HUES48 (cell line): ENCODE measurements around the gene FKBP5.
"Not testable (repeated sequence)": the region's sequence is repeated elsewhere in the genome, so short reads cannot be mapped to it uniquely, and the experiment has no call there.

Experiments
- H3K27ac ChIP-seq: one replicate; pipeline ENCODE4 v1.7.0; 2013; ENCODE audit warnings: low read depth, low read length, inconsistent platforms
- H3K27me3 ChIP-seq: 2 replicates; pipeline ENCODE4 v1.6.1; 2013; ENCODE audit warnings: mild to moderate bottlenecking, low read length; ENCODE audit not compliant: control insufficient read depth, insufficient read depth
- H3K36me3 ChIP-seq: 2 replicates; pipeline ENCODE4 v1.6.1; 2013; ENCODE audit warnings: low read length; ENCODE audit not compliant: control insufficient read depth, insufficient read depth
- H3K4me1 ChIP-seq: 2 replicates; pipeline ENCODE4 v1.6.1; 2013; ENCODE audit warnings: mild to moderate bottlenecking, low read length; ENCODE audit not compliant: control insufficient read depth, insufficient read depth
- H3K4me3 ChIP-seq: 2 replicates; pipeline ENCODE4 v1.5.1; 2013; ENCODE audit warnings: mild to moderate bottlenecking, low read depth, low read length
- H3K9ac ChIP-seq: 2 replicates; pipeline ENCODE4 v1.6.1; 2013; ENCODE audit warnings: mild to moderate bottlenecking, low read depth, low read length, moderate library complexity
- H3K9me3 ChIP-seq: 2 replicates; pipeline ENCODE4 v1.6.1; 2013; ENCODE audit warnings: low read length; ENCODE audit not compliant: control insufficient read depth, insufficient read depth

FKBP5 gene

DNA sequence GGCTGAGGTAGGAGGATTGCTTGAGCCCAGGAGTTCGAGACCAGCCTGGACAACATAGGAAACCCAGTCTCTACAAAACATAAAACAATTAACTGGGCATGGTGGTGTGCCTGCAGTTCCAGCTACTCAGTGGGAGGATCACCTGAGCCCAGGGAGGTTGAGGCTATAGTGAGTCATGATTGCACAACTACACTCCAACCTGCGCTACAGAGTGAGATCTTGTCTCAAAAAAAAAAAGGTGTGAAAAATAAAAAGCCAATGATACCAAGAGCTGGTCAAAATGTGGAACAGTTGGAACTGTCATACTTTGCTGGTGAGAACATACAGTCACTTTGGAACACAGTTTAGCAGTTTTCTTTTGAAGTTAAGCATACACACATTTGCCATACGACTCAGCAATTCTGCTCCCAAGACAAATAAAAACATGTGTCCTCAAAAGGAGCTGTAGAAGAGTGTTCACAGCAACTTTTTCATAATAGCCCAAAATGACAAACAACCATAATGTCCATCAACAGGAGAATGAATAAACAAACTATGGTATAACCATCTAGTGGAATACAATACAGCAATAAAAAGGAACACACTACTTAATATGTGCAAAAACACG is 21.6 kb upstream of the FKBP5 start:
- no peaks in the 10 kb centered on the region for H3K27me3 ChIP-seq
- H3K9me3 ChIP-seq: no peaks in the 10 kb centered on the region
- no peak overlapping the region for H3K9ac ChIP-seq
- no peak overlapping the region for H3K27ac ChIP-seq
- no peaks in the 10 kb centered on the region for H3K4me1 ChIP-seq
- no peak overlapping the region for H3K4me3 ChIP-seq
- no peaks in the 10 kb centered on the region for H3K36me3 ChIP-seq

DNA sequence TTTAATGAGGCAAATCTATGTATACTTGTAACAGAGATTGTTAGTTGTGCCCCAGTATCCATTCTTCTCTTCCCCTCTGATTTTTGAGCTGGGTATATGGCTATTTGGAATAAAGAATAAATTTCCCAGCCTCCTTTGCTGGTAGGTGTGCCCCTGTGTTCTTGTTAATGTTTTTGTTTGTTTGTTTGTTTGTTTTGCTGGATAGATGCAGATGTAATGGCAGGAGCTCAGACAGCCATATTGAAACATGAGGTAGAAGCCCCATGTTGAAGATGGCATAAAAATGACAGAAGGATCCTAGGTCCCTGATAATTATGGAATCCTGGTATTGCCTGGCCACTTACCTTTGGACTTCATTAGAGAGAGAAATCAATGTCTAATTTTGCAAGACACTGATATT is 19.9 kb upstream of the FKBP5 start:
- no peak overlapping the region for H3K4me3 ChIP-seq
- no peaks in the 10 kb centered on the region for H3K4me1 ChIP-seq
- H3K9me3 ChIP-seq: no peaks in the 10 kb centered on the region; the same call in 1 of the 2 replicates
- H3K27me3 ChIP-seq: no peaks in the 10 kb centered on the region
- H3K36me3 ChIP-seq: no peaks in the 10 kb centered on the region
- no peak overlapping the region for H3K9ac ChIP-seq
- no peak overlapping the region for H3K27ac ChIP-seq

DNA sequence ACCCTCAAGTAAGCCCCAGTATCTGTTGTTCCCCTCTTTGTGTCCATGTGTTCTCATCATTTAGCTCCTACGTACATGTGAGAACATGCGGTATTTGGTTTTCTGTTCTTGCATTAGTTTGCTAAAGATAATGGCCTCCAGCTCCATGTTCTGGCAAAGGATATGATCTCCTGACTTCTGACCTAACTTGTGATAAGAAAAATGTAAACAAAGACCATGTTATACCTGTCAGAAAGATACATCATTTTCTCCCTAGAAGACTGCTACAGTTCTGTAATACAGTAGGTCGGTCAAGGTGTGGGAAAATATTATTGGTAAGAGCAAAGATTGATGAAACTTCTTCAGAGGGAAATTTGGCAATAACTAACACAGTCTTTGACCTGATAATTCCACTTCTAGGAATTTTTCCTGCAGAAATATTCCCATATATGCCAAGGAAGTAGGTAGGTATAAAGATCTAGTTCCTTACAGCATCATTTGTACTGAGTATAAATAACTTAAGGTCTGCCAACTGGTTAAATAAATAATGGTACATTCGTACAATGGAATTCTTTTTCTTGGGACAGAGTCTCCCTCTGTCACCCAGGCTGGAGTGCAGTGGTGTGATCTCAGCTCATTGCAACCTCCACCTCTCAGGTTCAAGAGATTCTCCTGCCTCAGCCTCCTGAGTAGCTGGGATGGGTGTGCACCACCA is 19.1 kb upstream of the FKBP5 start:
- no peak overlapping the region for H3K9ac ChIP-seq
- no peaks in the 10 kb centered on the region for H3K27me3 ChIP-seq
- no peaks in the 10 kb centered on the region for H3K36me3 ChIP-seq
- H3K9me3 ChIP-seq: no peaks in the 10 kb centered on the region; the same call in 1 of the 2 replicates
- H3K27ac ChIP-seq: no peak overlapping the region
- H3K4me1 ChIP-seq: no peaks in the 10 kb centered on the region
- no peak overlapping the region for H3K4me3 ChIP-seq

DNA sequence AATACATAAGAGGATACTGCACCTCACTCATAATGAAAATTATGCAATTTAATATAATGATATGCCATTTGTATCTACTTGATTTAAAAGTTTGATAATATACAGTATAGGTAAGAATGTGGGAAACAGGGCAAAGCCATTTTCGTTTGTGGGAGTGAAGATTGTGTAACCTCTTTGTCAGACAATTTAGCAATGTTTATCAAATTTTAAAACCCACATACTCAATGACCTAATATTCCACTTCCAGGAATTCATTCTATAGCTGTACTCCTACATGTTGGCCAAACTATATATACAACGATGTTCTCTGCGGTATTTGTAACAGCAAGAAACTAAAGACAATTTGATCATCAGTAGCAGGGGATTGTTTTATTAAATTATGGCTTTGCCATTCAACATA is 17.8 kb upstream of the FKBP5 start:
- Histone ChIP-seq H3K27ac (no peak overlapping the region), H3K4me1 (no peaks in the 10 kb centered on the region), H3K4me3 (no peak overlapping the region), H3K9ac (no peak overlapping the region), H3K27me3 (no peaks in the 10 kb centered on the region), H3K36me3 (no peaks in the 10 kb centered on the region), H3K9me3 (no peaks in the 10 kb centered on the region; the same call in 1 of the 2 replicates)

DNA sequence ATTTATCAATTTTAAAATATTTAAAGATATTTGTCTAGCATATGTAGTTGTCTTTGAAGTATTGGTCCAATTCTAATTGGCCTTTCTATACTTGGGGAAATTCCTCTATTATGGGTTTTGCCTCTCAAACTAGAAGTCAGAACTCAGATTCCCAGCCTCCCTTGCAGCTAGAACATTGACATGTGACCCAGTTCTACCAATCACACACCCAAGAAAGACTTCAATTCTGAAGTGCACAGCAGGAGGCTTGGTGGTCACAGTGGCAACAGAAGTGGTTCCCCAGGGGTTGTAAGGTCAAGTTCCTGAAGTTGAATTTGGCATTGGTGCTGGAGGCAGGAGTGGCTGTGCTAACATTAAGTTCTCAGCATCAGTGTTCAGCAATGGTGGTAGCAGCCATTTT is 14.8 kb upstream of the FKBP5 start:
- H3K27me3 ChIP-seq: no peaks in the 10 kb centered on the region
- H3K4me1 ChIP-seq: no peaks in the 10 kb centered on the region
- no peak overlapping the region for H3K4me3 ChIP-seq
- H3K27ac ChIP-seq: no peak overlapping the region
- H3K36me3 ChIP-seq: no peaks in the 10 kb centered on the region
- no peaks in the 10 kb centered on the region; the same call in 1 of the 2 replicates for H3K9me3 ChIP-seq
- no peak overlapping the region for H3K9ac ChIP-seq

DNA sequence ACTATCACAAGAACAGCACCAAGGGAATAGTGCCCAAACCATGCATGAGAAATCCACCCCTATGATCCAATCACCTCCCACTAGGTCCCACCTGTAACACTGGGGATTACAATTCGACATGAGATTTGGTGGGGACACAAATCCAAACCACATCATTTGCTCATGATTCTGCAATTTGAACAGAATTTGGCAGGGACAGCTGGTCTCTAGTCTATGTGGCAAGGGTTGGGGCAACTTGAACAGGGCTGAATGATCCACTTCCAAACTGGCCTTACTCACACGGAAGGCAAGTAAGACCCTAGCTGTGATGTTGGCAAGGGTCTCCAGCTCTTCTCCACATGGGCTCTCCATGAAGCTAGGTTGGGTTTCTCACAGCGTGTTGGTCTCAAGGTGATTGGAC is 10.1 kb upstream of the FKBP5 start:
- no peak overlapping the region for H3K27ac ChIP-seq
- no peak overlapping the region for H3K4me3 ChIP-seq
- no peaks in the 10 kb centered on the region; the same call in 1 of the 2 replicates for H3K9me3 ChIP-seq
- H3K36me3 ChIP-seq: no peaks in the 10 kb centered on the region
- H3K9ac ChIP-seq: no peak overlapping the region
- no peaks in the 10 kb centered on the region for H3K27me3 ChIP-seq
- no peaks in the 10 kb centered on the region for H3K4me1 ChIP-seq

DNA sequence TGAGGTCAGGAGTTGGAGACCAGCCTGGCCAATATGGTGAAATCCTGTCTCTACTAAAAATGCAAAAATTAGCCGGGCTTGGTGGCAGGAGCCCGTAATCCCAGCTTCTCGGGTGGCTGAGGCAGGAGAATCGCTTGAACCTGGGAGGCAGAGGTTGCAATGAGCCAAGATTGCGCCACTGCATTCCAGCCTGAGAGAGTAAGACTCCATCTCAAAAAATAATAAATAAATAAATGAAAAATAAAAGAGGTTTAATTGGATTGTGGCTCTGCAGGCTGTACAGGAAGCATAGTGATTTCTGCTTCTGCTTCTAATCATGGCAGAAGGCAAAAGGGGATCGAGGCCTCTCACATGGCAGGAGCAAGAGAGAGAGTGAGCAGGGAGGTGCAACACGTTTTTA is 9.7 kb upstream of the FKBP5 start:
- not testable (repeated sequence) for H3K4me1 ChIP-seq, H3K4me3 ChIP-seq, H3K9ac ChIP-seq, H3K27me3 ChIP-seq, H3K36me3 ChIP-seq, H3K9me3 ChIP-seq, H3K27ac ChIP-seq

DNA sequence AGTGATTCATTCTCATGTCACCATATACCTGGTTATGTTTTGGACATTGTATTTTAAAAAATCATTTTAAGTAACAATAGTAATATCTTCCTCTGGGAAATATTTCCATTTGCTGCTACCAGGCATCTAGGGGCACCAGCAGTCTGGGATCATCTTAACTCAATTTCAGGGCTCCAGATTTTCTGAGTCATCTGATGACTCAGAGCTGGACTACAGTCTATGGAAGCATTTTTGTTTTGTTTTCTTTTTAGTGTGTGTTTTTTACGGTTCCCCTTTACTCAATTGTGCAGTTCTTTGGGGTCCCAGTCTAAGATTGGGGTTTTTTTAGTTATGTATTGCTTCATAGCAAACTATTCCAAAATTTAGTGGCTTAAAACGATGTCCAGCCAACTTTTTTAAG is 5.7 kb upstream of the FKBP5 start:
- no peak overlapping the region for H3K4me3 ChIP-seq

DNA sequence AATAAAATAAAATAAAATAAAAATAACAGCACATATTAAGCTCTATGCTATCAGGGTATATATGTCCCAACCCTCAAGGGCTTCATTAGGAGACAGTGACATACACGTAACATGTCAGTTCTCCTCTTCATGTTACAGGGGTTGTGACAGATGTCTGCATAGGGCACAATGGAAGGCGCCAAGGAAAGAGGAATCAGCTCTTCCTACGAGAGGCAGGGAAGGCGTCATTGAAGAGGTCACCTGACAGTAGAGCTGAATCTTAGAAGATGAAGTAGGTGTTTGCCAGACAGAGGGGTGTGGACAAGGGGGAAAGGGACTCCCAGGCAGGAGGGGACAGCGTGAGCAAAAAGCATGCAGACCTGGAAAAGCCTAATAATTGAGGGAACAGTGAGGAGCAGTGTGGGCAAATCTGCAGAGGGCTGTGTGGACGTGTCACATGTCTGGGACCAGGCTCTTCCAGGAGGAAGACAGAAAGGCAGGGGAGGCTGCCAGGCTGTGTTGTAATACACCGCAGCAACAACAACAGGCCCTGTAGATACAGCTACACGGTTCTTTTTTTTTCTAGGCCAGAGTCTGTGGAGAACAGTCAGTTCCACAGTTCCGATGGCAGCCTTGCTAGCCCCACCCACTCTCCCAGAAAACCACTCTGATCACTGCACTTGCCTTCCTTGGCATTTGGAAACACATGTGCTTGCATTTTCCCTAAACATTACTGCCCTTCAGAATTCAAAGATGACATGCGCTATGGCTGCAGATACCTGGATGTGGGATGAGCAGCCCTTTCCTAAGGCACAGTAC is 2.5 kb upstream of the FKBP5 start:
- Histone ChIP-seq H3K4me3 (no peak overlapping the region), H3K27me3 (peaks cover 17% of the 10 kb centered on the region), H3K4me1 (peaks cover 8% of the 10 kb centered on the region), H3K36me3 (no peaks in the 10 kb centered on the region), H3K9ac (no peak overlapping the region), H3K27ac (no peak overlapping the region), H3K9me3 (no peaks in the 10 kb centered on the region)

More for the DNA sequence above, 5.7 kb upstream of the FKBP5 start:
- Histone ChIP-seq H3K36me3 (no peaks in the 10 kb centered on the region), H3K27ac (no peak overlapping the region), H3K9me3 (no peaks in the 10 kb centered on the region), H3K4me1 (no peaks in the 10 kb centered on the region), H3K27me3 (no peaks in the 10 kb centered on the region), H3K9ac (no peak overlapping the region)

DNA sequence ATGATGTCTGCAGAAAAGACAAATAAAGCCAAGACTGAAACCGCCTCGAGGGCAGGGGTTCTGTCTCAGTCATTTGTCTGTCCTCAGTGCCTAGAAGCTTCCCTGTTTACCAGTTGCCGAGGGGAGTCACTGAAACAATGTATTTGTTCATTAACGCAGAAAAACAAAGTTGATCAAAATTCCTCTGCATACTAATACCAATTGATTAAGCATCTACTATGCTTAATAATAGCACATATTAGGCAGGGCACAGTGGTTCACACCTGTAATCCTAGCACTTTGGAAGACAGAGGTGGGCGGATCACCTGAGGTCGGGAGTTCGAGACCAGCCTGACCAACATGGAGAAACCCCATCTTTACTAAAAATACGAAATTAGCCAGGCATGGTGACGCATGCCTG is 1.8 kb upstream of the FKBP5 start:
- Histone ChIP-seq H3K27me3 (peaks cover 17% of the 10 kb centered on the region), H3K36me3 (no peaks in the 10 kb centered on the region), H3K27ac (no peak overlapping the region), H3K9me3 (no peaks in the 10 kb centered on the region), H3K4me3 (no peak overlapping the region), H3K4me1 (peaks cover 8% of the 10 kb centered on the region), H3K9ac (no peak overlapping the region)

DNA sequence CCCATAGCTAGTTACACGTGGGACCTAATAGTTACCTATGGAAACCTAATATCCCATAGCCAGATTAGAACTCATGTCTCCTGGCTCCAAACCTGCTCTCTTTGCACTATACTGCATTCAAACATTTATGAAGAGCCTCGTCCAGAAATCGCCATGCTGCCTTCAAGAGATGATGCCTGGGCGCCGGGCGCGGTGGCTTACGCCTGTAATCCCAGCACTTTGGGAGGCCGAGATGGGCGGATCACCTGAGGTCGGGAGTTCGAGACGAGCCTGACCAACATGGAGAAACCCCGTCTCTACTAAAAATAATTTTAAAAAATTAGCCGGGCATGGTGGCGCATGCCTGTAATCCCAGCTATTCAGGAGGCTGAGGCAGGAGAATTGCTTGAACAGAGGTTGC is 1.3 kb upstream of the FKBP5 start:
- peaks cover 17% of the 10 kb centered on the region for H3K27me3 ChIP-seq
- H3K4me1 ChIP-seq, H3K36me3 ChIP-seq, H3K27ac ChIP-seq, H3K4me3 ChIP-seq, H3K9me3 ChIP-seq, H3K9ac ChIP-seq: not testable (repeated sequence)
